Stimulated activated CD4-positive, alpha-beta T cell treated with anti-CD3 and anti-CD28 coated beads, TNF-alpha, amount 100 ng/mL, for 48 hours (primary cell): ENCODE data around the gene ST8SIA4.
A peak's percentile ranks its signal among the peaks of the same experiment; 100 is the strongest.

Experiments used
- DNase-seq, 3 donors: peaks; one replicate each; pipeline ENCODE4 v3.0.0-alpha.2; 2020; ENCODE audit warnings: low read depth in 3 of 3

The ST8SIA4 gene

DNA sequence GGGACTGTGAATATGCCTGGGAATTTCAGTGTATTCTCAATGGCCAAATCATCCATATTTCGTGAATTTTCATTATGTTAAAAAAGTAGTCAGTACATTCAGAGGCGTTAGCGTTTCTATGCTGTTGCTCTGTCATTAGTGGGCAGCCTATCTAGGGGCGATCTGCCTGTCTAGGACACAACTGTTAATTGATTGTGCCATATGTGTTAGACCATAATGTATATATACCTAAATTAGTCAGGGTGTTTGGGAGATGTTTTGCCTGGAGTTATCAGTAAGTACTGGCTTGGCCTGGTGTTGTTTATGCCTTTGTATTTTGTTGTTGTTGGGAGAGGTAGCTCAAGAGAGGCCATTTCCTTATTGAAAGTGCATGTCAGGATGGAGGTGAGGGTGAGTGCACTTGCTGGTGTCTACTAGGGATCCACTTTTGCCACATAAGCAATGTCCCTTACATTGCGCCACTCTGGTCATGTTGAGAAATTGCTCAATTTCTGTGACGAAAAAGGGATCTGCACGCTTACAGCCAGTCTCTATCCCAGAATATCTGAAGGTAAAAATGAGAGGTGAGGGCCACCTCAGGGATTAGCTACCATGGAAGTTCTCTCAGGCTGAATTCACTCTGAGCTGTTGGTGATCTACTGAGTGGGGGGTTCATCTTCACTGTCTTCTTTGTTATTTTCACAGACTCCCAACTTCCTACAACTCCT lies 123.3 kb downstream of the ST8SIA4 start:
- no peak for DNase-seq

- DNase-seq = peak in 1 of 3 donors; percentile 4
Observed at GRCh38 chr5:100777680-100778300, 125.3 kb downstream of the ST8SIA4 start.

DNA sequence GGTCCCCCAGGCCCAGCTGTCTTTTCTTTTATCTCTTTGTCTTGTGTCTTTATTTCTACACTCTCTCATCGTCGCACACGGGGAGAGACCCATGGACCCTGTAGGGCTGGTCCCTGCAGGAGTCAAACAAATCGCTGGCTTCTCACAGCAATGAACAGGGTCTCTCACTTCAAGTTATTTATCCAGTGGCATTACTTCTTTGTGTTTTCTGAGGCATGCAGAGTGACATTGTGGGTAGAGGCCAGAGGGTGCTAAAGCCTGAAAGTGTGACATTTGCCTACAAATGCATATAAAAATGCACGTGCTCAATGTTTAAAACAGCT lies 127.6 kb downstream of the ST8SIA4 start:
- DNase-seq = no peak

DNA sequence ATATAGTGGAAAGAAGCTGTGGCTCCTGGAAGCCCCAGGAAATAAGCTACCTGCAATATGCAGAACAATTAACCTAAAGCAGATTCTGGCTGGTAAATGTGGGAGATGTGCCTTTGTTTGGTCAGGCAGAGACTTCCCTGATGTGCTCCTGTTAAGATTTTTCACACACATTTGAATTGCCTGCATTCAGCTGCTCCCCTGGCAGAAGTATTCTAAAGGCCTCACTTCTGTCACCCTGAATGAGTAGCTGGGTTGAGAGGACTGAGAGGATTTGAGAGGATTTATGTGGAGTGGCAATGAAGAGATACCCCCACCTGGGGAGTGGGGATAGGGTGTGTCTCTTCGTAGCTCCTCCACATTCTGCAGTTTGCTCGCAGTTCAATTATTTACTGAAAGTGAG lies 130.5 kb downstream of the ST8SIA4 start:
- no peak for DNase-seq

DNA sequence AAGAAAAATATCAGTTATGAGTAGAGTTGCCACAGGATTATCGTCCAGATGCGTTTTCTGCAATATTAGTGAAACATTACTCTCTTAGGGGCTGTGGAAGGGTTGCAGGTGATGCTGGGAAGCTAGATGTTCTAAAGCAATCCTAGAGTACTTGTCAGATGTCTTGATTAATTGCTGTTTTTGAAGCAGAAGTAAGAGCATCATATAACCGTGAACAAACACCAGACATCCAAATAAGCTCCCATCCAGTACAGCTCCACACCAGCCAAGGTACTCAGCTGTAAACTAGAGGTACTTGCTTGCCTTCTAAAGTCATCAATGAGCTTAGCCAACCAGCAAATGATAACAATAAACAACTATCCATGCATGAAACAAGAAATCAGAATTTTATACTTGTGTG lies 131.1 kb downstream of the ST8SIA4 start:
- no peak for DNase-seq

DNA sequence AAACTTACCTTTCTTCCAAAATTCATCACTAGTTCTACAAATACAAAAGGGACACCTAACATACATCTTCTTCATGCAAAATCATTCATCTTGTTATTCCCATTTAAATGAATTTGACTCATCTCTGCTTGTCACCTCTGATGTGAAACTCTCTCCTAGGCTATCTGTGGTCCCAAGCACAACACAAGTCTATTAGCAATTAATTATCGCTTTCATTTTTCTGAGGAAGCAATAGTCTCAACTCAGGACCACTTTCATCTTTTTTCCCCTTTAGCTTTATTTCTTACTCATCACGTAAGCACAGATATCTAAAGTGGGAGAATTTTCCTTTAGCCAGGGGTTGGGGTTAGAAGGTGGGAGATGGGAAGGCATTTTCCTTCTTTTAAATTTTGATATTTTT lies 131.9 kb downstream of the ST8SIA4 start:
- no peak for DNase-seq

GRCh38 chr5:100768221-100768620 lies 134.9 kb downstream of the ST8SIA4 start:
- no peak for DNase-seq

DNA sequence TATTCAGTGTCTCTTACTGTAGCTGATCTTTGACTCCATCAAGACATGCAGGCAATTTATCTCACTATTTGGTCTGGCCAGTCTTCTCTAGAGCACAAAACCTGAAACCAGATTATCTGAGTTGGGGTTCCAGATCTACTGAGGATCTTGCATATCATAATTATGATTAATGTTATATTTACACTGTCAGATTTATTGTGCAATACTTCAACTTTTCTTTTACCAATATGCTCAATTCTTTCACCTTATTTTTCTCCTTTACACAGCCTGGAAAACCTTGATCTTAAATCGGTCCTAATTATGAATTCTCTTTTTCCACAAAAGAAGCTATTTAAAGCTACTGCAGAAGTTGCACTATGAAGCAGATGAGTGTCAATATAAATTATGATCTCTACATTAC lies 140.1 kb downstream of the ST8SIA4 start:
- DNase-seq = no peak

DNA sequence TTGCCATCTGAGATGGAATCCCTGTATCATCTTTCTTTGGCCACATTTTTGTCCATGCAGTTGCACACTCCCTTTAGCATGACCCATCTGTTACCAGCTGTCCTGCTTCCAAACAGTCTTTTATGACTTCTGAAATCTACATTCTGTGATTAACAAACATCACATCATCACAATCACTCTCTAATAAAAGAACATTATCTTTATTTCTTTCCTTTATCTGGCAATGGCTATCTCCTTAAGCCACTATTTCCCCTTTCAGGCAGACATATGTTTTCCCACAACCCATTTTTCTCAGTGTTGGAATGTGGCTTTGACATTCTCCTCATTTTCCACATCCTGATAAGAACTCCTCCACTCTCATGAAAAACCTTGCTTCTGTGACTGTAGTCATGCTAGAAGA lies 141.0 kb downstream of the ST8SIA4 start:
- DNase-seq = no peak

DNA sequence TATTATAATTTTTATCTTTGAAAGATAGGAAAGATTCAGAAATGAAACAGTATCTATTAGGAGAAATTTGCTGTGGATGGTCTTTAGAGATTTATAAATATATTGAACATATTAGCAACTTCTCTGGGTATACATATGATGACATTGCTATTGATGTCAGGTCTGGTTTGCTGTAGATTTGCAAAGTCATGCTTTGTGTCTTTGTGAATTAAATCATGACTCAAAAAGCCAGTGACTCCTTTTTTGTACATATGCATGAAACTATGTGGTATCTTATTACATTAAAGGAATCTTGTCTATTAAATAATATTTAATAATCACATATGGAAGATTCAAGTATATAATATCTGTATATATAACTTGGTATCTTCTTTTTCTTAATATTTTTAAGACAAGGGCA lies 141.9 kb downstream of the ST8SIA4 start:
- DNase-seq = no peak

GRCh38 chr5:100760688-100761087 lies 142.4 kb downstream of the ST8SIA4 start:
- no peak for DNase-seq

- no peak for DNase-seq
Observed at GRCh38 chr5:100758780-100759179, 144.3 kb downstream of the ST8SIA4 start.

GRCh38 chr5:100758306-100758705 lies 144.8 kb downstream of the ST8SIA4 start:
- DNase-seq = no peak

- no peak for DNase-seq
Observed at GRCh38 chr5:100757618-100758017, 145.5 kb downstream of the ST8SIA4 start.
